ENCODE data around the gene TBX5.

Gene TBX5

DNA sequence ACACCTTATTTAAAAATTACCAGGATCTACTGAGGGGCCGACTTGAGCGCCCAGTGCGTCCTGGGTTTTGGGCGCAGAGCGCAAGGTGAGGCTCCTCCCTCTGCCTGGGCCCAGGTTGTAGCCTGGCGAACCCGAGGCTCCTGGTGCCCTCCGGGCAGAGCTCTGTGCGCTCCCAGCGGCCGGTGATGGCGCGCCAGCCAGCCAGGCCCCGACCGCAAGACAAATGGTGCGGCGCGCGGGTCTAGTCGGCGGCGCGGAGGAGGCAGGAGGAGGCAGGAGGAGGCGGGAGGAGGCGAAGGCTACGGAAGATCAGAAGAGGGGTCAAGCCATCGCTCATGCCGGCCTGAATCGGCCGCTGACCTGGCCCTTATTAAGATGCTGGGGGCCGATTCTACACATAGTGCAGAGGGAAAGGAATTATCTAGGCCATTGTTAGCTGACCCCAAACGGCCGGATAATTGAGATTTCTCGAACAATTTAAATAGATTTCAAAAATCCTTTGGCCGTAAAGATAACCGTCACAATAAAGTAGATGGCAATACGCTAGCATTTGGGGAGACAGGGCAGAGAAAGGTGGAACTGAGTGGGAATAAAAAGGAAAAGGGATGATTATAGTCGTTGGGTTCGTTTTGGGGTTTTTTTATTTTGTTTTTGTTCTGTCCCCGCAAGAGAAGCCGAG lies 2.8 kb downstream of the TBX5 start:
- no peak overlapping the region for H3K4me3 ChIP-seq
- no peak for DNase-seq
- H3K9me3 ChIP-seq, result no peaks in the 10 kb centered on the region
- no peak overlapping the region for H3K27ac ChIP-seq
- intact Hi-C loops (cut with DNase I; ENCODE audit: low total_unique reads), result no loop called here
- peaks cover 0 to 97% of the 10 kb centered on the region in 2 donors for H3K27me3 ChIP-seq
- no peaks in the 10 kb centered on the region for H3K36me3 ChIP-seq
- peaks cover 0 to 16% (median 11%) of the 10 kb centered on the region in 4 donors for H3K4me1 ChIP-seq
- TF ChIP-seq, protein P1, sequence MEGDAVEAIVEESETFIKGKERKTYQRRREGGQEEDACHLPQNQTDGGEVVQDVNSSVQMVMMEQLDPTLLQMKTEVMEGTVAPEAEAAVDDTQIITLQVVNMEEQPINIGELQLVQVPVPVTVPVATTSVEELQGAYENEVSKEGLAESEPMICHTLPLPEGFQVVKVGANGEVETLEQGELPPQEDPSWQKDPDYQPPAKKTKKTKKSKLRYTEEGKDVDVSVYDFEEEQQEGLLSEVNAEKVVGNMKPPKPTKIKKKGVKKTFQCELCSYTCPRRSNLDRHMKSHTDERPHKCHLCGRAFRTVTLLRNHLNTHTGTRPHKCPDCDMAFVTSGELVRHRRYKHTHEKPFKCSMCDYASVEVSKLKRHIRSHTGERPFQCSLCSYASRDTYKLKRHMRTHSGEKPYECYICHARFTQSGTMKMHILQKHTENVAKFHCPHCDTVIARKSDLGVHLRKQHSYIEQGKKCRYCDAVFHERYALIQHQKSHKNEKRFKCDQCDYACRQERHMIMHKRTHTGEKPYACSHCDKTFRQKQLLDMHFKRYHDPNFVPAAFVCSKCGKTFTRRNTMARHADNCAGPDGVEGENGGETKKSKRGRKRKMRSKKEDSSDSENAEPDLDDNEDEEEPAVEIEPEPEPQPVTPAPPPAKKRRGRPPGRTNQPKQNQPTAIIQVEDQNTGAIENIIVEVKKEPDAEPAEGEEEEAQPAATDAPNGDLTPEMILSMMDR (IDR thresholded peaks at IDR 0.05), result no peak

DNA sequence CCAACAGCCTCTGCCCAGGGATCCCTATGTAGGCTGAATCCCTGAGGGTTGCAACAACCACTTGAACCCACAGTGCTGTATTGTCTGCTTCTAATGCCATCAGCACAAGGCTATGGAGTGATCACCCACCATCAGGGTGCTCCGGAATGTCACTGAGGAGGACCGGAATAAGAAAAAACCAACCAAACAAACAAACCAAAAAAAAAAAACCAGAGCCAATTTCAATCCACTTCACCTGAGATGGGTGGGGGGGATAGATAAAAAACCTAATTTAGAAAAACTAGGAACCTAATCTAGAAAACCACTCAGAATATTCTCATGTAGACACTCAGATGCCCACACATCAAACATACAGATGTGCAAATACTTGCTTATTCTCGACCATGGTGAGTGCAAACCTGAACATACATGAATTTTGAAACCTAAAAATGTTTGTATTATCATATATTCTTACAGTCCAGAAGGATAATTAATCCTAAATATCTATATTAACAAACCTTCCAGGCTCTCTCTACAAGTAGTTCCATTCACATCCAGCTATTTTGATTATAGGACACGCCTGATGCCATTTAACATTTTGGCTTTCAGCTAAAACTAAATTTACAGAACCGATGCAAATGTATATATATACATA lies 3.7 kb downstream of the TBX5 start:
- TF ChIP-seq, protein P1 (IDR thresholded peaks at IDR 0.05), result no peak
- intact Hi-C loops (cut with DNase I; ENCODE audit: low total_unique reads), result no loop called here
- peaks cover 0 to 97% of the 10 kb centered on the region in 2 donors for H3K27me3 ChIP-seq
- no peaks in the 10 kb centered on the region for H3K36me3 ChIP-seq
- no peak for DNase-seq
- no peaks in the 10 kb centered on the region for H3K9me3 ChIP-seq
- H3K4me3 ChIP-seq, result no peak overlapping the region
- peaks cover 0 to 16% (median 11%) of the 10 kb centered on the region in 4 donors for H3K4me1 ChIP-seq
- no peak overlapping the region for H3K27ac ChIP-seq

DNA sequence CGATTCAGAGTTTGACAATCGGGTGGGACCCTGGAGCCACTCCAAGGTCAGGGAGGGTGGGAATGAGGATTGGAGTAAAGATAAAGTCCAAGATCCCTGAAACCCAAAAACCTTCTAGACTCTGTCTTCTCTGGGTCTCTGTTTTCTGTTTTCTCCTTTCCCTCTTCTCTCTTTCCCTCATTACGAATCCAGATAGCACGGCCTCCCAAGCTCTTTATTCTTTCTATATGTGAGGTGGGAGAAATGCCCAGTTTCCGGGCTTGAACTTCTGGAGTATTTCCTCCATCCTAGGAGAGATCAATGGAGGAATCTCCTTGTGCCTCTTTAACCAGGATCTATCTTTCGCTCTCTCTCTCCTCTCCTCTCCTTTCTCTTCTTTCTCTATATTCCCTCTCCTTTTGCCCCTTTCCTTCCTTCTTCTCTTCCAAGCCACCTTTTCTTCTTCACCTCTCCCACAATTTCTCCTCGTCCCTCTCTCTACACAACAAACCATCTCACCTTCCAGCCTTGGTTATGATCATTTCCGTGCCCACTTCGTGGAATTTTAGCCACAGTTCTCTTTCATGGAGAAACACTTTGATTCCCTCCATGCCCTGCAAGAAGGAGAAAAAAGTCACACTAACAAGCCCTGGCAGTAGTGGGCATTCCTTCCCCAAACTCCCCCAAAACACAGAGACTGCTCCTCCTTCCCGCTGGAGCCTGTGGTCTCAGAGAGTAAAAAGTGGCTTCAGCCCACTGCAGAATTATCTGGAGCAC lies 4.4 kb downstream of the TBX5 start:
- Histone ChIP-seq H3K27ac (no peak overlapping the region), H3K9me3 (no peaks in the 10 kb centered on the region), H3K27me3 (peaks cover 0 to 97% of the 10 kb centered on the region in 2 donors), H3K4me1 (peaks cover 0 to 16% (median 11%) of the 10 kb centered on the region in 4 donors), H3K36me3 (no peaks in the 10 kb centered on the region), H3K4me3 (no peak overlapping the region)
- TF ChIP-seq, protein P1 (IDR thresholded peaks at IDR 0.05), result no peak
- no peak for DNase-seq
- intact Hi-C loops (cut with DNase I; ENCODE audit: low total_unique reads), result no loop called here

DNA sequence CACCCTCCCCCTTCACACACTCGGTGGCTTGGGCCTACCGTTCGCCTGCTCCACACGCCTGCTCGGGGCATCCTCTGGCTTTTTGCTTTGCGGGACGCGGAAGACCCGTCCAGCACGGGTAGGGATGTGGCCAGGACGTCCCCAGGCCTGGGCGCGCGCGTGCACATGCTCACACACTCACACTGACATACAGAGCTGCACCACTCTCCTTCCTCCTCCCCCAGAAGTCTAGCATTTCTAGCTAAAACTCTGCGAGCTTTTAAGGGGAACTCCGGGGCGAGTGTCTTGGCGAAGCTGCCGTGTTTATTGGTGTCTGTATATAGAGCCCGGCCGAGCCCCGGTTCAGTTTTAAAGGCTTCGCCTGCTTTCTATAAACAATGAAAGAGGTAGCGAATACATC lies 5.0 kb downstream of the TBX5 start:
- H3K27me3 ChIP-seq, result peaks cover 0 to 97% of the 10 kb centered on the region in 2 donors
- no peaks in the 10 kb centered on the region for H3K9me3 ChIP-seq
- H3K4me1 ChIP-seq, result peaks cover 0 to 18% (median 13%) of the 10 kb centered on the region in 4 donors
- no peak overlapping the region for H3K27ac ChIP-seq
- no peak for DNase-seq
- intact Hi-C loops (cut with DNase I; ENCODE audit: low total_unique reads), result no loop called here
- TF ChIP-seq, protein P1 (IDR thresholded peaks at IDR 0.05), result no peak
- H3K4me3 ChIP-seq, result no peak overlapping the region
- H3K36me3 ChIP-seq, result no peaks in the 10 kb centered on the region

DNA sequence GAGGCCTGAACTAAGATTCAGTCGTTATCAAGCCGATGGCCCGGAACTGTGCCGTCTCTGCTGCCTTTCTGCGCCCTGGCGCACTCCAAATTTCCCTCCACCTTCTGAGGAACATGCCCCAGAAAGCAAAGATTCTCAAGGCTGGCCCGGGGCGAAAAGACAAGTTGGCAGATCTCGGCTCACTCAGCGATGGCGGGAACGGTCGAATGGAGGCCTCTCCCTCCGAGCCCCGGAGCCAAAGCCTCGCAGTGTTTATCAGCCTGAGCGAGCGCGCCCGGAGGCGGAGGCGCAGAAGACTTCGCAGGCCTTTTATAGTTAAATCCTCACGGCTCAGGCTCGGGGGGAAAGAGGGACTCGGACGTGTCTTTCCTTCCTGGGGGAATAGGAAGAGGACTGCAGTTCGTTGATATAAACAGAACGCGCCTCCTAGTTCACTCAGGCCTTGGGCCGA lies 5.6 kb downstream of the TBX5 start:
- peaks cover 0 to 97% of the 10 kb centered on the region in 2 donors for H3K27me3 ChIP-seq
- intact Hi-C loops (cut with DNase I; ENCODE audit: low total_unique reads), result no loop called here
- TF ChIP-seq, protein P1 (IDR thresholded peaks at IDR 0.05), result no peak
- no peaks in the 10 kb centered on the region for H3K9me3 ChIP-seq
- no peak overlapping the region for H3K27ac ChIP-seq
- DNase-seq, result no peak
- H3K4me1 ChIP-seq, result peaks cover 0 to 17% (median 8%) of the 10 kb centered on the region in 4 donors
- H3K4me3 ChIP-seq, result no peak overlapping the region
- H3K36me3 ChIP-seq, result no peaks in the 10 kb centered on the region

All from tibial artery (tissue), 4 donors.